Embryonic facial prominence (tissue), 1 donor: ENCODE results near the gene NUMBL.

Experiments used
- DNase-seq: peaks from one replicate; pipeline ENCODE4 v3.0.0-alpha.2; 2016; ENCODE audit errors: extremely low spot score

Gene NUMBL

DNA sequence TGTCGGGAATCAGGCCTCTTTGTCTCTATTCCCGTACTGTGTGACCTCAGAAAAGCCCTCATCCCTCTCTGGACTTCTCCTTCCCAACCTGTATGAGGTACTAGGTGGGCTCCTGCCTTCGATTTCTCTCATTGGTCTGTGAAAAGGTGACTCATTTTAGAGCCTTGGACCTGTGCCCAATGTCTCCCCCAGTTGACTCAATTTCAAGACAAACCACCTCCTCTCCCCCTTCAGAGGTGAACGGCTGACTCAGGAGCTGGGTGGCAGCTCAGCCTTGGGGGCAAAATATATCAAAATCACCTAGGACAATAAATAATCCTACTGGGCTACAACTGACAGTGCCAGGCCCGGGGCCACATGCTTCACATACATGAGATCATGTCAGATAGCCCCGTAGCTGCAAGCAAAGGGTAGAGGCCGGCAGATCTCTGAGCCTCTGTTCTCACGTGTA lies 25.6 kb upstream of the NUMBL start:
- no peak for DNase-seq

DNA sequence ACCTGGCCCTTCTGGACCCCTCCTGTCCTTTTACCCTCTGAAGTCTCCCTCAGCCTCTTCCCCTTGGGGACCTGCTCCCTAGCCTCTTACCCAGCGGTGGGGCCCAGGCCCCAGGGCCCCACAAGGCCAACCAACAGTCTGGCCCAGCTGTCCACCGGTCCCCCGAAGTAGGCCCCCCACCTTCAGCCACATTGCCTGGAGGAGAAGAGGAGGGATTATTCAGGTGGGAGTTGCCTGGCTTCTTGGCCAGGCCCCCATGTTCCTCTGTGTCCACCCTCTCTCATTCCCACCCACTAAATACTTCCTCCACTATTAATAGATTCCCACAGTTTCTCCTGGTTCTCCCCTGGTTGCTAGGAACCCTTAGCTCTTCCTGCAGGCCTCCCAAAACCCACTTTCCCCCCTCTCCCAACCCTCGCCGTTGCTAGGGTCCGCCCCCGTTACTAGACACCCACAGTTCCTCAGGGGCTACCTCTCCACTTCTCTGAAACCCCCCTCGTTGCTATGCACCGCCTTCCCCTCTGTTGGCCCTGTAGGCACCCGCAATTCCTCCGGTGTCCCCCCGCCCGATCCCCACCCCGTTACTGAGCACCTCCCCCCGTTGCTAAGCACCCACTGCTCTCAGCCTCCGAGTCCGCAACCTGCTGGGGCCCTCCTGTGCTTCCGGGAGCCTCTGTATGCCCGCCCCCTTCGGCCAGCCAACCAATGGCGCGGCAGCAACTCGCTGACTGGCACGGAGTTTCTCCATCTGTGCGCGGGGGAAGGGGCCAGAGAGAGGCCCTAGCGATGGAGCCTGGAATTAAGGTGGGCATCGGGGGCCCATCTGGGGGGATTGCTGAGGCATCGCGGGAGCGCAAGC lies 24.2 kb upstream of the NUMBL start:
- peak; percentile 98 for DNase-seq

DNA sequence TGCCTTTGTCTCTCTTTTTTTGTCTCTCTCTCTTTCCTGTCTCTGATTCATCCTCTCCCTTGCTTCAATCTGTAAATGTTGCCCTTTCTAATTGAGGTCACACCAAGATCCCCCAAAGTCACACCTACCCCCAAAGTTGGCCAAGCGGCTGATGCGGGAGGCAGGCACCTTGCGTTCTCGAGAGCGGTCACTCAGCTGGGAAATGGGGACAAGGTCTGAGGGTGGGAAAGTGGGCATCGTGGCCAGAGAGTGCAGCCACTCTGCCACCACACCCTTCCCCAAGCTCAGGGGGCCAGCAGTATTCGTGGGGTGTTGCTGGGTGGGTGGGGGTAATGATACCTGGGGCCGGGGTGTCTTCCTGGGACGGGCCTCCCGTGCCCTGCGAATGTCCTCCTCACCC lies 23.5 kb upstream of the NUMBL start:
- DNase-seq = no peak

DNA sequence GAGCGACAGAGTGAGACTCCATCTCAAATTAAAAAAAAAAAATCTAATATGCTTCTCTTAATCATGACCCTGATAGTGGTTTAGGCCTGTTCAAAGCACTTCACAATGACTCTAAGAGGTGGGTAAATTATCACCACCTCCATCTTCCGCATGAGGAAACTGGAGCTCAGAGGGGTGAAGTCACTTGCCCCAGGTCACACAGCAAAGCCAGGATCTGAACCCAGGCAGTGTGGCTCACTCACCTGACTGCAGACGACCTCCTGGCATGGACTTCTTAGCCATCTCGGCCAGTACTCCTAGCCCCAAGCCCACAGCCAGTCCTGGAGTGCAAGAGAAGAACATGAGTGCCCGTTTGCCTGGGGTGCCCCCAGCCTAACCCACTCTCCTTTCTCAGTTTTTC lies 19.4 kb upstream of the NUMBL start:
- DNase-seq = no peak

DNA sequence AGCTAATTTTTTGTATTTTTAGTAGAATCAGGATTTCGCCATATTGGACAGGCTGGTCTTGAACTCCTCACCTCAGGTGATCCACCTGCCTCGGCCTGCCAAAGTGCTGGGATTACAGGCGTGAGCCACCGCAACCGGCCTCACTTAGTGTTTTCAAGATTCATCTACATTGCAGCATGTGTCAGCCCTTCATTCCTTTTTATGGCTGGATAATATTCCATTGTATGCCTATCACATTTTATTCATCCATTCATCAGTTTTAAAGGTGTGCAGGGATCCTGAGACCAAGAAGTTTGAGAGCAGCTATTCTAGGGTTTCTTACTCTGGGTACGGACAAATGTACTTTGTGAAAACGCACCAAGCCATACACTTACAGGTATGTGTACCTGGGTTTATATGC lies 17.2 kb upstream of the NUMBL start:
- DNase-seq = no peak

DNA sequence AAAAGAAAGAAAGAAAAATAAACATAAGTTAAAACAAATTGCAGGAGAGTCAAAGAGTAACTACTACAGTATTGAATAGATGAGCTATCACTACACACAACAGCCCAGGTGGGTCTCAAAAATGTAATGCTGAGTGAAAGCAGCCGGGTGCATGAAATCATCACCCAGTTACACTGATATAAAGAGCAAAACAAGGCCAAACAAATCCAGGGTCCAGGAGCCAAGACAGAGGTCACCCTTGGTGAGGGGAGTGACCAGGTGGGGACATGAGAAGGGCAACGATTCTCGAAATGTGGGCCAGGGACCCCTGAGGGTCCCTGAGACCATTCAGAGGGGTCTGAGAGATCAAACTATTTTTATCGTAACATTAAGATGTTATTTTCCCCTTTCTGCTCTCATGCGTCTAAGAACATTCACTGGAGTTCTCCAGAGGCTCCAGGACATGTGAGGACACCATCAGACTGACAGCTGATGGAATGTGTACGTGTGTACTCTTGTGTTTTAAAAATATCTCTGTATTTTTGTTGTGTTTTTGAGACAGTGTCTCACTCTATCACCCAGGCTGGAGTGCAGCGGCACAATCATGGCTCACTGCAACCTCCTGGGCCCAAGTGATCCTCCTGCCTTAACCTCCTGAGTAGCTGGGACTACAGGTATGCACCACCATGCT lies 15.6 kb upstream of the NUMBL start:
- no peak for DNase-seq

DNA sequence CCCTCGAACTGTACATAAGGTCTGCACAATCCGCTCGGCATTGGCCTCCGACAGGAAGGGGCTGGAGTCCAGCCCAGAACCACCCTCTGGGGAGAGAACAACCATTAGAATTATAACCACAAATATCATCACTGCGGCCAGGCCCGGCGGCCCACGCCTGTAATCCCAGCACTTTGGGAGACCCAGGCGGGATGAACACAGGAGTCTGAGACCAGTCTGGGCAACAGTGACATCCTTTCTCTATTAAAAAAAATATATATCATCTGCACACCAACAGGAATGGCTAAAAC lies 14.9 kb upstream of the NUMBL start:
- DNase-seq = no peak

DNA sequence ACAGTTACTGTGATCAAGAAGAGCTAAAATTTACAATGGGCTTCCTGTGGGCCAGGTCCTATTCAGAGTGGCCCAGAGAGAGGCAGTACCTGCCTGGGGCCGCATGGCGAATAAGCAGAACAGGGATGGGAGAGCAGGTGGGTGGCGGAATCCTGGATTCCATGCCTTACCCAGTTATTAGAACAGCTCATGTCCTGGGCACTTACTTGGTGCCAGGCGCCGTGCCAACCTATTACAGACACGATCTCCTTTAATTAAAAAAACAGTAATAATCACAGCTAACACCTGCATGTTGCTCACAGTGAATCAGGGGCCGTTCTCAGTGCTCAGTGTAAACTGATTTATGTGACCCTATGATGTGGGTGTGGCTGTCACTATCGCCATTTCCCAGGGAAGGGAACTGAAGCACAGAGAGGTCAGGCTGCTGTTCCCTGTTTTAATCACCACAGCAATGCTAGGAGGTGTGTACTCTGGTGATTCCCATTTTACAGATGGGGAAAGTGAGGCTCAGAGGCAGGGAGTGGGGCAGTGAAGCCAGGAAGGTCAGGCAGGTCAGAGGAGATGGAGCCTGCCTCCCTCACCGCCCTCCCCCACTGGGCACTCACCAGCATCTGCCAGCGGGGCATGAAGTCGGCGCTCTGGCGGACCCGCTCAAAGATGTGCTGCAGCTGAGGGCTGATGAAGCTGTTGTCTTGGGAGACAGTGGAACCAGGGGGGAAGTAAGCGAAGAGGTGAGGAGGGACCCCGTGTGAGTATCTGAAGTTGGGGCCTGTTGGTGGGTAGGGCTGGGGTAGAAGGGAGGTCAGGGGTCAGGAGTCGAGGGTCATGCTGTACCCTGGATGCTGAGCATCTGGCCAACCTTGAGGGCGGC lies 14.3 kb upstream of the NUMBL start:
- no peak for DNase-seq

DNA sequence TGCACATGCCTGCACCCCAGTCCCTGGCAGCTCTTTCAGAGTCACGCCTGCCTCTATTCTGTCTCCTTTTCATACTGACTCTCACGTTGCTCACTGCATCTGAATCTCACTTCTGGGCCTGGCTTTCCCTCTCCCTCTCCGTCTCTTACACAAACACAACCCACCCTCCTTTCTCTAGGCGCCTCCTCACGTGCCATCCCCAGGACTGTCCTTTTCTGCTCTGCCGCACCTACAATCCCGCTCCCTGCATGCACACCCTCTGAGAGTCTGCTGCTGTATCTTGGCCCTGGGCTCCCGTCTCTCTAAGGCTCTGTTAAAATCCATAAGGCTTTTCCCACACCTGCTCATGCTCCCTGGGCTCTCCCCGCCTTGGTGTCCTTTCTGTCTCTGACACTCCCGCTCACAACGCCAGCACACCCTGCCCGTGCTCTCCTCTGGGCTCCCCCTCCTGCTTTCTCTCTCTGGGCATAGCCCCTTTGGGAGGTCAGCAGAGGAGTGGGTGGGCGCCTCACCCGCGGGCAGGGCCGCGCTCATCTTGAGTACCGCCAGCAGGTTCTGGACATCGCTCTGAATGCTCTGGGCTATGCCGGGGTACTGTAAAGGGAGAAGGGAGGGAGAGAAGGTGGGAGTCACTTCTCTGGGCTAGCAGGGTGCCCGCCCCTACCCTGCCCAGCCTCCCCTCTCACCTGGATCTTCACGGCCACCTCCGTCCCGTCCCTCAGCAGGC lies 12.7 kb upstream of the NUMBL start:
- no peak for DNase-seq

DNA sequence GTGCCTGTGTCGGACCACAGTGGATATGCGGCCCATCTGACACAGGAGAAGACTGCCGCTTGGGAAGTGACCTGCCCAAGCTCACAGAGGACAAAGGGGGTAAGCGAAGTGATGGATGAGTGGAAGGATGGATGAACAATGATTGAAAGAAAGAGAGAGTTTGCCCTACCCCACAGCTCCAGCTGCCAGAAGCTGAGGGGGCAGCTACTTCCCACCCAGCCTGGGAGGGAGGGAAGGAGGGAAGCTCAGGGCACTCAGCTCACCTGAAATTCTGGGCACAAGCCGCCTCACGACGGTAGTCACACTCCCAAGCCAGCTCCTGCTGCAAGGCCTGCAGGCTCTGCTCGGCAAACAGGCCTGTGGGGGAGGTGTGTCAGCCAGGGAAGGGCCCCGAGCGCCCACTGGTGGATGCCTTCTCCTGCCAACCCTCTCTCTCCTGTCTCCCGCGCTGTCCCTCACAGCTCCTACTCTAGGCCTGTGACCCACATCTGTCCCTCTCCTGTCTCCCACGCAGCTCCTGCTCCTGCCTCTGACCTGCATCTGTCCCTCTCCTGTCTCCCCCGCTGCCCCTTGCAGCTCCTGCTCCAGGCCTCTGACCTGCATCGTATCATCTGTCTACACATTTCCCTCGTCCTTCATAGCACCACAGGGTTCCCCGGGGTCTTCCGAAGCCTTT lies 12.0 kb upstream of the NUMBL start:
- DNase-seq = no peak

DNA sequence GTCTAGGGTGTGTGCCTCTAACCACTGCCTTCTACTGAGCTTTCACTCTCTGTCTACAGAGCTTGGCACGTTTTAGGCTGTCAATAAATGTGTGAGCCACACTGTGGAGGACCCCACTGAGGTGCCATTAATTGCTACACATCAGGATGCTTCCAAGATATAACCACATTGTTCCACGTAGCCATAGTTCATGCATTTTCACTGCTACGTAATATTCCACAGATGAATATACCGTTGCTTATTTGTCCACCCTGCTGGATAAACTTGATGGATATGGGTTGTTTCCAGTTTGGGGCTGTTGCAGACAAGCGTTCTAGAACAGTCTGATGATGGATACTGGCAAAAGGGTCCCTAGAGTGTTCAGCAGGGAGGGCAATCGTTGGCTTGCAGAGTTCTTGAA lies 11.3 kb upstream of the NUMBL start:
- no peak for DNase-seq

DNA sequence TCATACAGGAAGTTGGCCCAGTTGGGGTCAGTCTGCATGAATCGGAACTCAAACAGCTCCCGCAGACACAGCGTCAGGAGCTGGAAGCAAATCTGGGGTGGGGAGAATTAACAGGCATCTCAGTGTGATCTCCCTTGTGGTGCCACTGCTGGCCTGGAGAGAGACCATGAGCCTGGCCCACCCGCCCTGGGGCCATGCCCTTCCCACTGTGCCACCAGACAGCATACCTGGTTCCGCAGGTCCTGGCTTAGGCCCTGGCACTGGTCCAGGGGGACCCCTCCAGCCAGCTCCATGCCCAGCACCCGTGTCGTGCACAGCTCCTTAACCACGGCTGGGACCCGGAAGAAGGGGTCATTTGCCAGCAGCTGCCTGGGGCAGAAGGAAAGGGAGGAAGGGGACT lies 9.6 kb upstream of the NUMBL start:
- no peak for DNase-seq

DNA sequence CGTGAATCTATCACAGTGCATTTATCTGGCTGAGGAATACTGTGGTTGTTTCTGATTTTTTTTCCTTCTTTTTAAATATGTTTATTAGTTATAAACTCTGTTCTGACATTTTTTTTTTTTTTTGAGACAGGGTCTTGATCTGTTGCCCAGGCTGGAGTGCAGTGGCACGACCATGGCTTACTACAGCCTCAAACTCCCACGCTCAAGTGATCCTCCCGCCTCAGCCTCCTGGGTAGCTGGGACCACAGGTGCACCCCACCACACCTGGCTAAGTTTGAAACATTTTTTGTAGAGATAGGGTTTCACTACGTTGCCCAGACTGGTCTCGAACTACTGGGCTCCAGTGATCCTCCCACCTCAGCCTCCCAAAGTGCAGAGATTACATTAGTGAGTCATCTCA lies 6.6 kb upstream of the NUMBL start:
- DNase-seq = no peak

DNA sequence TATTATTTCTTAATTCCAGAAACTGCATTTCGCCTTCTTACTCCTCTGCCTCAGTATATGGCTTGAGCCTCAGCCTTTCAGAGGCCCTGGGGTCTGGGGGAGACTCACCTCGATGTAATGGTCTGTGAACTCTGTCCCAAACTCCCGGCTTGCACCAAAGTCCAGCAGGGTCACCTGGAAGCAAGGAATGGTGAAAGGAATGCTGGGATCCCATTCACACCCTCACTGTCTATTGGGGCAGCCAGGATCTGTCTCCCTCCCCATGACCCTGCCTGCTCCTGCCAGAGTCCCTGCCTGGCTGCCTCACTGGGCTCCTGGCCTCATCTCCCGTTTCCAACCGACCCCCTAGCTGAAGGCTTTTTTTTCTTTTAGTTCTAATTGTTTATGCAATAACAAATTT lies 5.4 kb upstream of the NUMBL start:
- DNase-seq = no peak

DNA sequence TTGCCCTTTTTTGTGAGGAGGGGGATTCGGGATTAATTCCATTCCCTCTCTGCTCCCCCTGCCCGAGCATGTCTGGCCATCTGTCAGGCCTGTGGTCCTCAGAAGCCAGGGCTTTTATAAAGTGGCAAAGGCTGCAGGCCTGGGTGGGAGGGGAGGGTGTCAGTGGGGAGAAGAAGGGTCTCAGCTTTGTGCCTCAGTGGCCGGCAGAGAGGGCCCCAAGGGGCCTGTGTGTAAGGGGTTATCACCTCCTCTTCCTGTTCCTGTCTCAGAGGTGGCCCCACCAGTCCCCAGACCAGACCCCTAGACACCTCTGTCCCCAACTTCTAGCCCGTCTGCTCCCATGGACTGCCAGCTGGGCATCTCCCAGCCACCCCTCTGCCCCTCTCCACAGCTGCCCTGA lies 3.4 kb upstream of the NUMBL start:
- DNase-seq = no peak

DNA sequence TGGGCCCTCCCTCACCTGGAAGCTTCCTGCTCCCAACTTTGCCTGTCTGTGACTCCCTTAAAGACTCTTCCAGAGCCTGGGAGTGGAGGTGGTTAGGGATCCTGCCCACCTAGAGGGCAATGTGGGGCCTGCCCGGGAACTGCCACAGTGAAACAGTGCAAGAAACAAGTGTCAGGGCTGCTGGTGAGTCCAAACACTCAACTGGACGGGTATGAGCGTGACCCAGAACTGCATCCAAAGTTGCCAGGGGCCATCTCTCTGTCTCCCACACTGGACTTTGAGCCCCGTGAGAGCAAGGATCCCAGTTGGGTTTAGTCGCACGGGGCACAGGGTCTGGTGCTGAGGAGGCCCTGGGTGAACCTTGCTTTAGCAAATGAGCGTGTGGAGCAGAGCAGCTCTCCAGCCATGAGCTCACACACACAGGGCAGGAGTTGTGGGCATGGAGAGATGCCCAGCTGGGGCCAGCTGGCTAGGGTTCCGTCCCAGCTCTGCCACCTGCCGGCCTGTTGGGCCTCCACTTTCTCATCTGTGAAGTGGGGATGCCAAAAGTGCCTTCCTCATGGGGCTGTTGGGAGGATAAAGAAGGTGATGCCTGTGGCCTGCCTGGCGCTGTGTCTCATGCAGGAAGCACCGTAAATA lies 2.8 kb upstream of the NUMBL start:
- DNase-seq = no peak

DNA sequence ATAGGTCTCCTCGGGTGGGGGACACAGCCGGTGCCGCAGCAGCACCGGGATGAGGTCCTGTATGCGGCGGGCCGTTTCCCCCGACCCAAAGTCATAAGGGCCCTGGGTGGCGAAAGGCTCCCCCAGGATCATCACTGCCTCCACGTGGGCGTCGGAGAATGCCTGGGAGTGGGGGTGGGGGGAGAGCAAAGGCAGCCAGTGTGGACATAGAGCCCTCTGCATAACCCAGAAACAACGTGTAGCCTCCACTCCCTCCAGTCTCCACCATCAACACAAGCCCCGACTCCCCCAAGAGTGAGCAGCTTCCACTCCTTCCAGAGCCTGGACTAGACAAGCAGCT lies 1.7 kb upstream of the NUMBL start:
- DNase-seq = no peak

DNA sequence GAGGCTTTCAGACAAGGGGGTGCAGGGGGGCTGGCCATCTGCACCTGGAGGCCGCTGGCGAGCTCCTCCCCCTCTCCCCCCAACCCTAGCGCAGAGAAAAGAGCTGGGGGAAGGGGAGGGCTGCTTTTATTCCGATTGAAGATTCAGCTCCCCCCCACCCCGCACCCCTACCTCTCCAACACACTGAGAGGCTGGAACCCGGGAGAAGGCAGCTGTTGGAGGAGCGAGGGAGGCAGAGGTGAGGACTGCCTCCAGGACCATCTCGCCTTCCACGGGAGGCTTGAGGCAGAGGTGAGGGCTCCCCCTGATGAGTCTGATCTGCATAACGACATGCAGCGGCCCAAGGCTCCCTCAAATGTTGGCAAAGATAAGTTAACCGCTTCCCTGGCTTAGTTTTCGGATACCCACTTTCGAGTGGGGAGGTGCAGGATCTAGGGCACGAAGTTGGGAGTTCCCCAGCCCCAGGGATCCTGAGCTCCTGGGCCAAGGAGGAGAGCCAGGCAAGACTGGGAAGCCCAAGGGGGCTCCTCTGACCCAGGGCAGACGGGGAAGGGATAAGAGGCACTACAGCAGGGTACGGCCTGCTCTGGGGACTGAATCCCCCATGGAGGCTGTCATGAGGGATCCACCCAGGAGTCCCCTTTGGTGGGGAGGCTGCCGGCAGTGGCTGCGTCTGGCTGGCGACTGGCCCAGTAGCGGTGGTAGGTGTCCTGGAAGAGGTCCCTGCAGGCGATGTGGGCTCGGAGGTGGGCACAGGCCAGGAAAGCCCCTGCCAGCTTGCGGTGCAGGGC lies 1.2 kb upstream of the NUMBL start:
- no peak for DNase-seq

DNA sequence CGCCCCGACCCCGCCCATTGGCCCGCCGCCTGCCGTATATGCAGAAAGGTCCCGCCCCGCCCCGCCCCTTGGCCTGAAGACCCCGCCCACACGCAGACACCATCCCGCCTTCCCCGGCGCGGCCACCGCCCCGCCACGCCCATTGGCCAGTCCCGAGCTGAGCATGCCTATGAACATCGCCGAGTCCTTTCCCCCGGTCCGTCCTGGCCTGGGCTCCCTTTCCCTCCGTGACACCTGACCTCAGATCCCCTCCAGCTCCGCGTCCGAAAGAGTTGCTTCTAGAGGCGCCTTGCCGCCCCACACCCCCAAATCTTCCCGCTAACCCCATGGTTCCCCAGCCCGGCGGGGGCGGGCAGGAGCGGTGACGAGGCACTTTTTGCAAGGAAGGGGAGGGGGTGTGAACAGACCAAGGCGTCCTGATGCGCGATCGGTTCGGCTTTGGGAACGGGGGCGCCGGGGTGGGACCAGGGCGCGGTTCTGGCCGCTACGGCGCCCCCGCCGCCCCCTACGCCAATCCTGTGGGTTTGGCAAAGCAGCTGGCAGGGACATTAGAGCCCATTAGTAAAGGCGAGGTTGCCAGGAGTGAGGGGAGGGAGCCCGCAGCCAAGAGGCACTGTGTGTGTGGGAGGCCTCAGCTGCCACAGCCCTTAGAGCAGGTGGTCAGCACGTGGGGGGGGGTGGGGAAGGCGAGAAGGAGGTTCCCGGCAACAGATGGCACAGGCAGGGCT lies 406 bp upstream of the NUMBL start:
- peak; percentile 89 for DNase-seq
